Esophagus squamous epithelium (tissue), 4 donors: ENCODE measurements around the gene LAD1.

ENCODE experiments used
- CTCF ChIP-seq, 6 experiments: fragments of 450-650 bp in 4 of 6; fragments of 200-600 bp in 2 of 6; sonication (generic) in 2 of 6; IDR thresholded peaks; one replicate each; pipeline ENCODE4 v1.5.1; 2016 to 2019; ENCODE audit warnings: antibody characterized with exemption in 6 of 6, mild to moderate bottlenecking in 4 of 6, moderate library complexity in 4 of 6
- POLR2A ChIP-seq, 4 donors: fragments of 450-650 bp; IDR thresholded peaks; one replicate each; pipeline ENCODE4 v1.6.1; 2017; ENCODE audit warnings: antibody characterized with exemption in 4 of 4, mild to moderate bottlenecking in 4 of 4, moderate library complexity in 3 of 4

GRCh38 chr1:201345081-201345355 lies 54.1 kb downstream of the LAD1 start:
- no peak for TF ChIP-seq POLR2A (IDR thresholded peaks at IDR 0.05)
- TF ChIP-seq CTCF (IDR thresholded peaks at IDR 0.05), result no peak
